22Rv1 (cell line): ENCODE measurements around the gene CSTF2.
"Not testable (repeated sequence)": the region's sequence is repeated elsewhere in the genome, so short reads cannot be mapped to it uniquely, and the experiment has no call there.

ENCODE experiments used
- H3K27ac ChIP-seq: fragments of 450-650 bp; 2 replicates; pipeline ENCODE4 v1.5.1; 2017
- ZFX ChIP-seq: fragments of 450-650 bp; IDR thresholded peaks from 2 replicates; pipeline ENCODE4 v1.6.1; 2017; ENCODE audit warnings: antibody characterized with exemption, borderline replicate concordance
- TF ChIP-seq, protein P1 (sequence below): fragments of 450-650 bp; IDR thresholded peaks from 2 replicates; pipeline ENCODE4 v1.5.1; 2017; ENCODE audit warnings: mild to moderate bottlenecking

Gene CSTF2

DNA sequence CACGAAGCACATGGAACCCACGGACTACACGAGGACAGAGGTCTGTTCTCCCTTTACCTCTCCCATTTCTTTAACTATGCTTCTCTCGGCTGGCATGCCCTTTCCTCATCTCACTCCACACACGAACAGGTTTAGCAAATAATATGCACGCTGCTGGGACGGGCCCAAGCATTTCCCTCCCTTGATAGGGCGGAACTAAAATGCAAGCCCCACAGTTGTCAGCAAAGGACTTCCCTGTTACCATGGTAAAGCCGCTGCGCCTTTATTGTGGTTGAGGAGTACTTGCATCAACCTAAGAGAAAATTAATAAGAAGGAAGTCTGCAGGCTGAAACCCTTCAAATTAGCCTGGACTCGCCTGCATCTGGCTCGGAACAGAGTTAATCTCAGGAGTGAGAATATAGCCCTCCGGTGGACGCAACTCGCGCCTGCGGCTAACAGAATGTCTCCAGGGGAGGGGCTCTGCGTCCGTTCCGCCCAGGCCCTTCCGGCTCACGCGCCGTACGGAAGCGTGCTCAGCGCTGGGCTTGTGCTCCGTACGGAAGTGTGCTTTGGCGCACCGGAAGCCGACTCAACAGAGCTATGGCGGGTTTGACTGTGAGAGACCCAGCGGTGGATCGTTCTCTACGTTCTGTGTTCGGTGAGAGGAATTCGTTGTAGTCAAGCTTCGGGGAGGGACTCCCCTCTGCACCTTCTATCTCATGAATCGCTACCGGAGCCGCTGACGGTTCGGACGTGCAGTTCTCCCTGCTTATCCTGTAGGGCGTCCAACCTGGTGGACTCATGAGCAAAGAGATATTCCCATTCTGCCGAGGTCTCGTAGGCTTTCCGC lies at the start of gene CSTF2:
Gene CSTF2, plus strand, starts transcription at position 555 of the 830 bp plus-strand sequence. Its CDS starts 26 bp downstream, at position 581.
- TF ChIP-seq ZFX, result no peak
- TF ChIP-seq, protein P1, sequence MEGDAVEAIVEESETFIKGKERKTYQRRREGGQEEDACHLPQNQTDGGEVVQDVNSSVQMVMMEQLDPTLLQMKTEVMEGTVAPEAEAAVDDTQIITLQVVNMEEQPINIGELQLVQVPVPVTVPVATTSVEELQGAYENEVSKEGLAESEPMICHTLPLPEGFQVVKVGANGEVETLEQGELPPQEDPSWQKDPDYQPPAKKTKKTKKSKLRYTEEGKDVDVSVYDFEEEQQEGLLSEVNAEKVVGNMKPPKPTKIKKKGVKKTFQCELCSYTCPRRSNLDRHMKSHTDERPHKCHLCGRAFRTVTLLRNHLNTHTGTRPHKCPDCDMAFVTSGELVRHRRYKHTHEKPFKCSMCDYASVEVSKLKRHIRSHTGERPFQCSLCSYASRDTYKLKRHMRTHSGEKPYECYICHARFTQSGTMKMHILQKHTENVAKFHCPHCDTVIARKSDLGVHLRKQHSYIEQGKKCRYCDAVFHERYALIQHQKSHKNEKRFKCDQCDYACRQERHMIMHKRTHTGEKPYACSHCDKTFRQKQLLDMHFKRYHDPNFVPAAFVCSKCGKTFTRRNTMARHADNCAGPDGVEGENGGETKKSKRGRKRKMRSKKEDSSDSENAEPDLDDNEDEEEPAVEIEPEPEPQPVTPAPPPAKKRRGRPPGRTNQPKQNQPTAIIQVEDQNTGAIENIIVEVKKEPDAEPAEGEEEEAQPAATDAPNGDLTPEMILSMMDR, result no peak
- peak within 1 kb of the TSS; percentile 83 for H3K27ac ChIP-seq

DNA sequence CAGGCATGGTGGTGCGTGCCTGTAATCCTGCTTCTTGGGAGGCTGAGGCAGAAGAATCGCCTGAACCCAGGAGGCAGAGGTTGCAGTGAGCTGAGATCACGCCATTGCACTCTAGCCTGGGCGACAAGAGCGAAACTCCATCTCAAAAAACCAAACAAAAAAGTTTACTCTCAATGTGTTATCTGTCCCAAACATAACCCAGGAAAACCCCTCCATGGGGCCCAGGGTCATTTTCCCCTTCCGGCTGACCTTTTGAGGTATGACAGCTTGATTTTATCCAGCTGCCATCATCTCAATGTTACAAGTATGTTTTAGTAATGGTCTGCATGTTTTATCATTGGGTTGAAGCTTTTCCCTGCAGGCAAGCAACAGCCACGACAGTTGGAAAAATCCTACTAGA lies 23.8 kb upstream of the CSTF2 start:
- H3K27ac ChIP-seq, result not testable (repeated sequence)

DNA sequence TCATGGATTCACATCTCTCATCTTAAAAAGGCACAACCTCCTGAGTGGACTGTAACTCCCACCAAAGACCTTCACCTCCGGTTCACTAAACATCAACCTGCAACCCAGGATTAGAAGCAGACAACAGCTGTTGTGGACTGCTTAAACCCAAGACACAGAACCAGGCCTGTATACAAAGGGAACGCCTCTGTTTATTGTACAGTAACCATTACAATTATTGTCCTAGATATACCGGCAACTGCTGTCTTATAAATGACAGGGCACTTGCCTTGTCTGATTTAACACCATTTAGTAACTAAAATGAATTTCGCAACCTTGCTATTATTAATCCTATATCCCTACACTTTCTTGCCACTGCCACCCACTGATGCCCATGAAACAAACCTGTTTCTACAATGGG lies 22.8 kb upstream of the CSTF2 start:
- no peak for TF ChIP-seq ZFX
- TF ChIP-seq, protein P1, result no peak
- H3K27ac ChIP-seq, result no peak overlapping the region

DNA sequence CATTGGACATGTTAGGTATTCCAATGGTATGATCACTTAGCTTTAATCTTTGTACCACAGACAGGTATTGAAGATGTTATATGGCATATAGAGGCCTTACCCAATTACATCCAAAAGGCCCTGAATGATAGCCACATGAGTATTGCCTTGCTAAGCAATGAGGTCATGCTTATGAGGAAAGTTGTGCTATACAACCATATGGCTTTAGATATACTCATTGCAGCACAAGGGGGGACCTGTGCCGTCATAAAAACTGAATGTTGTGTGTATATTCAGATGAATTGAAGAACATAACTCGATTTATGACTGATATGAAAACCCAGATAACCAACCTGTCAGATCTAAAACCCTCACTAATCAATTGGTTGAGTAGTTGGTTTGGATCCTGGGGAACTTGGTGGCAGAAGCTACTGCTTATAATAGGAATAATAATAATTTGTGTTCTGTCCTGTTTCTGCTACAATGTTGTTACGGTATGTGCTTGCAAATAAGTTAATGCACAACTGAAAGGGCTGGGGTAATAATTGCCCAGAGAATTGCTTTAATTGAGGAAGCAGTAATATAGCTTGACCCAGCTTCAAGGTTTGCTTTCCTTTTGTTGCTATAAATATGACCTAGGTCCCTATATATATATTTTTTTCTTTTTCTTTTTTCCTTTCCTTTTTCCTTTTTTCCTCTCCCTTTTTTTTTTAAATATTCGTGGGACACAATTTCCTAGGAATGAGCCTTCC lies 21.5 kb upstream of the CSTF2 start:
- no peak overlapping the region for H3K27ac ChIP-seq
- TF ChIP-seq, protein P1, result no peak

GRCh38 chrX:100802843-100803242 lies 17.3 kb upstream of the CSTF2 start:
- no peak overlapping the region for H3K27ac ChIP-seq
- TF ChIP-seq ZFX, result no peak
- TF ChIP-seq, protein P1, result no peak

DNA sequence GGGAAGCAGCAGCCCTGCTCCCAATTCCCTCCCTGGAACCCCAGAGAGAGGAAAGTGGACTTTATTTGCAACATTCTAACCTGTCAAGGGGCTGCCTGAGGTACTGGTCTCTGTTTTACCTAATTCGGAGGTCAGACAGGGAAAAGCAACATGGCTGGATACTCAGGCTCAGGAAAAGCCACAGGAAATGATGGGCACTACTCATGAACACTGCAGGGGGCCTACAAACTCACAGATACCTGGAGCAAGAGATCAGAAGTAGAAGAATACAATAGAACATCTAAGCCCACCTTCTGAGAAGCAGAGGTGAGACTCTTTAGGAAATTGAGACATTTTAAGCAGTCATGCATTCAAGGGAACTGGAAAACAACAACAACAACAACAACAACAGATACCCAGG lies 15.4 kb upstream of the CSTF2 start:
- TF ChIP-seq, protein P1, result no peak
- no peak for TF ChIP-seq ZFX
- H3K27ac ChIP-seq, result no peak overlapping the region

GRCh38 chrX:100808265-100808664 lies 11.9 kb upstream of the CSTF2 start:
- H3K27ac ChIP-seq, result not testable (repeated sequence)
